A673 (cell line): ENCODE data around the gene OR5A2. TPM values are rescaled to one million over a fixed set of nuclear protein-coding genes. Genes with fewer than 3 reads are reported as not detected.

ENCODE experiments used
- BruUV-seq: library from RNA; stranded (reverse); fragments of 400-500 nt; replicated peaks from 2 replicates; lab custom pipeline; 2021; lab: Mats Ljungman, UMichigan
- CTCF ChIA-PET: fragments of 300-600 bp; sonication (Branson Sonifier 250); formaldehyde crosslinking; loops from one replicate; lab custom pipeline; 2022; ENCODE audit warnings: antibody characterized with exemption; lab: Charles Lee
- POLR2A ChIA-PET: fragments of 300-600 bp; sonication (Branson Sonifier 250); formaldehyde crosslinking; loops from one replicate; lab custom pipeline; 2022; ENCODE audit warnings: antibody characterized with exemption; ENCODE audit not compliant: low non-redundant PET; lab: Charles Lee
- DNase-seq: peaks from one replicate; pipeline ENCODE4 v3.0.0-alpha.2; 2015; ENCODE audit warnings: low spot score
- H3K27ac ChIP-seq: fragments of 200-600 bp; sonication (generic); 2 replicates; pipeline ENCODE4 v1.5.1; 2016; ENCODE audit warnings: mixed run types, low read depth, mild to moderate bottlenecking, mixed read lengths, antibody characterized with exemption, low read length; ENCODE audit not compliant: poor library complexity, severe bottlenecking
- H3K27me3 ChIP-seq: fragments of 200-600 bp; sonication (generic); replicated peaks from 2 replicates; pipeline ENCODE4 v1.6.1; 2017; ENCODE audit warnings: mixed run types, low read depth, mild to moderate bottlenecking, mixed read lengths, antibody characterized with exemption, low read length; ENCODE audit not compliant: insufficient read depth, poor library complexity
- H3K36me3 ChIP-seq: fragments of 200-600 bp; sonication (generic); 2 replicates; pipeline ENCODE4 v1.6.1; 2016; ENCODE audit warnings: mixed run types, mild to moderate bottlenecking, mixed read lengths, antibody characterized with exemption, low read length; ENCODE audit not compliant: insufficient read depth, poor library complexity, severe bottlenecking
- H3K4me1 ChIP-seq: fragments of 200-600 bp; sonication (generic); 2 replicates; pipeline ENCODE4 v1.6.1; 2017; ENCODE audit warnings: mixed run types, mild to moderate bottlenecking, mixed read lengths, antibody characterized with exemption, low read length; ENCODE audit not compliant: insufficient read depth, poor library complexity, severe bottlenecking
- H3K4me3 ChIP-seq: fragments of 200-600 bp; sonication (generic); 2 replicates; pipeline ENCODE4 v1.5.1; 2016; ENCODE audit warnings: low read depth, mixed run types, mild to moderate bottlenecking, mixed read lengths, low read length; ENCODE audit not compliant: poor library complexity, severe bottlenecking
- H3K9me3 ChIP-seq: fragments of 200-600 bp; sonication (generic); 2 replicates; pipeline ENCODE4 v1.6.1; 2016; ENCODE audit warnings: mixed run types, low read depth, mild to moderate bottlenecking, mixed read lengths, antibody characterized with exemption, low read length; ENCODE audit not compliant: poor library complexity, severe bottlenecking
- EZH2 ChIP-seq: fragments of 200-600 bp; sonication (generic); IDR thresholded peaks from 2 replicates; pipeline ENCODE4 v1.6.1; 2017; ENCODE audit warnings: borderline replicate concordance, low read depth, mild to moderate bottlenecking, mixed read lengths, antibody characterized with exemption, low read length; ENCODE audit not compliant: poor library complexity, severe bottlenecking
- intact Hi-C: fragments of 100-400 bp; cut with micrococcal nuclease; formaldehyde crosslinking; loops from one replicate; pipeline ENCODE4 v1.10.0; 2022; ENCODE audit not compliant: unreplicated experiment
- total RNA-seq: library from RNA; stranded (reverse); gene quantifications from 2 replicates; pipeline ENCODE4 v1.2.3, GENCODE V29; 2021
- TF ChIP-seq, protein P1 (sequence below): fragments of 300-800, 200-600 bp; sonication (generic); conservative IDR thresholded peaks from 2 replicates; pipeline ENCODE4 v1.5.1; 2017; ENCODE audit warnings: low read depth, mild to moderate bottlenecking, antibody characterized with exemption, low read length, moderate library complexity, mixed read lengths

OR5A2 gene
- total RNA-seq, 1 experiment from 2014 or later: not detected

DNA sequence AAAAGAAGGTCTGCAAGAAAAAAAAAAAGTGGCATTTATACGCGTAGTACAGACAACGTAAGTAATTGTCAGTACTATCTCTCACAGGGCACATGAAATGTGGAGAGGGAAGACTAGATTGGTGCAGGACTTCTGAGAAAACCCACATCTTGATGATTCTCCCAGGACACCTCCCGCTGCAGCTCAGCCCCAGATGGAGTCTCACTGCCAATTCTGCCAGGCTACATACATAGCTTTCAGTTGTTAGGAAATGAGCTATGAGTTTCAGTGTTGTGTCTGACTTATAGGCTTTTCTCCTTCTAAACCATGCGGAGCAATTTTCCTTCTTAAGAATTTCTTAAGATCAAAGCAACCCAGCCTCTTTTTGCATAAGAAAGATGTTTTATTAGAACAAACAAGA, 9.6 kb downstream of the OR5A2 start:
- Histone ChIP-seq H3K4me3 (no peak overlapping the region), H3K9me3 (no peaks in the 10 kb centered on the region), H3K27me3 (no peaks in the 10 kb centered on the region), H3K36me3 (no peaks in the 10 kb centered on the region), H3K4me1 (peaks cover 3% of the 10 kb centered on the region), H3K27ac (no peak overlapping the region)
- no TSS peak for BruUV-seq
- POLR2A ChIA-PET: no interaction called here
- intact Hi-C loops: no loop called here
- CTCF ChIA-PET: no interaction called here
- TF ChIP-seq, protein P1, sequence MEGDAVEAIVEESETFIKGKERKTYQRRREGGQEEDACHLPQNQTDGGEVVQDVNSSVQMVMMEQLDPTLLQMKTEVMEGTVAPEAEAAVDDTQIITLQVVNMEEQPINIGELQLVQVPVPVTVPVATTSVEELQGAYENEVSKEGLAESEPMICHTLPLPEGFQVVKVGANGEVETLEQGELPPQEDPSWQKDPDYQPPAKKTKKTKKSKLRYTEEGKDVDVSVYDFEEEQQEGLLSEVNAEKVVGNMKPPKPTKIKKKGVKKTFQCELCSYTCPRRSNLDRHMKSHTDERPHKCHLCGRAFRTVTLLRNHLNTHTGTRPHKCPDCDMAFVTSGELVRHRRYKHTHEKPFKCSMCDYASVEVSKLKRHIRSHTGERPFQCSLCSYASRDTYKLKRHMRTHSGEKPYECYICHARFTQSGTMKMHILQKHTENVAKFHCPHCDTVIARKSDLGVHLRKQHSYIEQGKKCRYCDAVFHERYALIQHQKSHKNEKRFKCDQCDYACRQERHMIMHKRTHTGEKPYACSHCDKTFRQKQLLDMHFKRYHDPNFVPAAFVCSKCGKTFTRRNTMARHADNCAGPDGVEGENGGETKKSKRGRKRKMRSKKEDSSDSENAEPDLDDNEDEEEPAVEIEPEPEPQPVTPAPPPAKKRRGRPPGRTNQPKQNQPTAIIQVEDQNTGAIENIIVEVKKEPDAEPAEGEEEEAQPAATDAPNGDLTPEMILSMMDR: no peak
- TF ChIP-seq EZH2: no peak
- no peak for DNase-seq

DNA sequence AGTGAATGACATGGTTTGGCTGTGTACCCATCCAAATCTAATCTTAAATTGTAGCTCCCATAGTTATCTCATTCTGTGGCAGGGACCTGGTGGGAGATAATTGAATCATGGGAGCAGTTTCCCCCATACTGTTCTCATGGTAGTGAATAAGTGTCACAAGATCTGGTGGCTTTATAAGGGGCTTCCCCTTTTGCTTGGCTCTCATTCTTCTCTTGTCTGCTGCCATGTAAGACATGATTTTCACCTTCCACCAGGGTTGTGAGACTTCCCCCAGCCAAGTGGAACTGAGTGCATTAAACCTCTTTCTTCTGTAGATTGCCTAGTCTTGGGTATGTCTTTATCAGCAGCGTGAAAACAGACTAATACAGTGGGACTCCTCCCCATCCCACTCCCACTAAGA, 11.1 kb downstream of the OR5A2 start:
- no peak overlapping the region for H3K27ac ChIP-seq
- no peaks in the 10 kb centered on the region for H3K36me3 ChIP-seq
- no peaks in the 10 kb centered on the region for H3K9me3 ChIP-seq
- DNase-seq: no peak
- TF ChIP-seq, protein P1: no peak
- peaks cover 3% of the 10 kb centered on the region for H3K4me1 ChIP-seq
- H3K27me3 ChIP-seq: no peaks in the 10 kb centered on the region
- intact Hi-C loops: no loop called here
- POLR2A ChIA-PET: no interaction called here
- BruUV-seq: no TSS peak
- H3K4me3 ChIP-seq: no peak overlapping the region
- CTCF ChIA-PET: no interaction called here

DNA sequence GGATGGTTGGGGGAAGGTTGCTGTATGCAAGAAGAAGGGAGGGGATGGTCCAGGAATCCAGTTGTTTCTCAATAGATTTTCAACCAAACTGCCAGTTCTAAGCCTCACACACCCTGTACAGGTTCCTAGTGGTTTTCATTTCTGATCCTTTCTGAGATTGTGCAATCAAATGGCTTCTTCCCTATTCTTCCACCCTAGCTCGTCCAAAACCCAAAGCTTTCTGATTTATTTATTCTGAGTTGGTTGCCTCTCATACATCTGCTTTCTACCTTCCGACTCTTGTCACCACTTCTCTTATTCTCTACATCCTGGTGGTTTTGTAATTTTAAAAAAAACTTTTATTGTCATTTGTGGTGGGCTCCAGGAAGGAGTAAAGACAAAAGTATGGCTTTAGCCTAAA, 12.6 kb downstream of the OR5A2 start:
- no peak for DNase-seq
- CTCF ChIA-PET: no interaction called here

More for the DNA sequence above, 12.6 kb downstream of the OR5A2 start:
- Histone ChIP-seq H3K27me3 (no peaks in the 10 kb centered on the region), H3K27ac (no peak overlapping the region), H3K4me1 (peaks cover 3% of the 10 kb centered on the region), H3K9me3 (peaks cover 3% of the 10 kb centered on the region), H3K36me3 (no peaks in the 10 kb centered on the region), H3K4me3 (no peak overlapping the region)
- no TSS peak for BruUV-seq
- POLR2A ChIA-PET: interaction anchor here (0.6 kb wide), 1 partner anchor 14 kb away, joined by 4 read pairs; no protein-coding TSS in a partner anchor
- TF ChIP-seq EZH2: no peak
- TF ChIP-seq, protein P1: no peak
- intact Hi-C loops: no loop called here
